Neuron (in vitro differentiated cells): ENCODE measurements around the gene IRAK1.

Experiments
- H2AFZ ChIP-seq: one replicate; pipeline ENCODE4 v1.6.1; 2013; ENCODE audit warnings: low read depth, mild to moderate bottlenecking, inconsistent platforms, low read length, moderate library complexity
- H3K27me3 ChIP-seq: one replicate; pipeline ENCODE4 v1.6.1; 2013; ENCODE audit warnings: low read length; ENCODE audit not compliant: insufficient read depth
- H3K36me3 ChIP-seq: one replicate; pipeline ENCODE4 v1.6.1; 2013; ENCODE audit warnings: low read length; ENCODE audit not compliant: insufficient read depth
- H3K4me1 ChIP-seq: one replicate; pipeline ENCODE4 v1.6.1; 2013; ENCODE audit warnings: low read length; ENCODE audit not compliant: insufficient read depth
- H3K4me3 ChIP-seq: 2 replicates; pipeline ENCODE4 v1.5.1; 2013; ENCODE audit warnings: mild to moderate bottlenecking, low read length, moderate library complexity
- H3K9me3 ChIP-seq: one replicate; pipeline ENCODE4 v1.6.1; 2013; ENCODE audit warnings: low read length

The IRAK1 gene

GRCh38 chrX:154033848-154034247 lies 14.1 kb upstream of the IRAK1 start:
- peaks cover 12% of the 10 kb centered on the region for H3K36me3 ChIP-seq
- no peak overlapping the region for H2AFZ ChIP-seq
- H3K4me3 ChIP-seq, result no peak overlapping the region
- peaks cover 3% of the 10 kb centered on the region for H3K27me3 ChIP-seq
- H3K9me3 ChIP-seq, result no peaks in the 10 kb centered on the region
- H3K4me1 ChIP-seq, result no peaks in the 10 kb centered on the region

GRCh38 chrX:154032653-154033052 lies 13.0 kb upstream of the IRAK1 start:
- H2AFZ ChIP-seq, result no peak overlapping the region
- peaks cover 20% of the 10 kb centered on the region for H3K36me3 ChIP-seq
- H3K9me3 ChIP-seq, result no peaks in the 10 kb centered on the region
- no peaks in the 10 kb centered on the region for H3K4me1 ChIP-seq
- no peak overlapping the region for H3K4me3 ChIP-seq
- H3K27me3 ChIP-seq, result peaks cover 5% of the 10 kb centered on the region

- Histone ChIP-seq H3K27me3 (peaks cover 5% of the 10 kb centered on the region), H3K9me3 (no peaks in the 10 kb centered on the region), H3K36me3 (peaks cover 20% of the 10 kb centered on the region), H3K4me1 (no peaks in the 10 kb centered on the region), H3K4me3 (no peak overlapping the region), H2AFZ (no peak overlapping the region)
Measured at GRCh38 chrX:154032160-154032559, 12.5 kb upstream of the IRAK1 start.

GRCh38 chrX:154030715-154031305 lies 11.1 kb upstream of the IRAK1 start:
- Histone ChIP-seq H3K4me3 (no peak overlapping the region), H3K9me3 (no peaks in the 10 kb centered on the region), H3K27me3 (peaks cover 10% of the 10 kb centered on the region), H3K36me3 (peaks cover 18% of the 10 kb centered on the region), H3K4me1 (no peaks in the 10 kb centered on the region), H2AFZ (no peak overlapping the region)

- no peaks in the 10 kb centered on the region for H3K4me1 ChIP-seq
- H3K27me3 ChIP-seq, result peaks cover 10% of the 10 kb centered on the region
- H3K36me3 ChIP-seq, result peaks cover 18% of the 10 kb centered on the region
- no peaks in the 10 kb centered on the region for H3K9me3 ChIP-seq
- H3K4me3 ChIP-seq, result no peak overlapping the region
- no peak overlapping the region for H2AFZ ChIP-seq
Measured at GRCh38 chrX:154030266-154030665, 10.6 kb upstream of the IRAK1 start.

GRCh38 chrX:154029439-154029838 lies 9.7 kb upstream of the IRAK1 start:
- no peak overlapping the region for H3K4me3 ChIP-seq
- peaks cover 3% of the 10 kb centered on the region for H3K4me1 ChIP-seq
- no peak overlapping the region for H2AFZ ChIP-seq
- H3K9me3 ChIP-seq, result no peaks in the 10 kb centered on the region
- H3K36me3 ChIP-seq, result peaks cover 18% of the 10 kb centered on the region
- peaks cover 10% of the 10 kb centered on the region for H3K27me3 ChIP-seq

- Histone ChIP-seq H3K36me3 (peaks cover 17% of the 10 kb centered on the region), H3K27me3 (peaks cover 12% of the 10 kb centered on the region), H3K9me3 (no peaks in the 10 kb centered on the region), H3K4me3 (no peak overlapping the region), H3K4me1 (peaks cover 3% of the 10 kb centered on the region), H2AFZ (no peak overlapping the region)
Measured at GRCh38 chrX:154028502-154029184, 8.9 kb upstream of the IRAK1 start.

- Histone ChIP-seq H3K9me3 (no peaks in the 10 kb centered on the region), H3K4me1 (peaks cover 9% of the 10 kb centered on the region), H3K36me3 (peaks cover 16% of the 10 kb centered on the region), H3K4me3 (no peak overlapping the region), H3K27me3 (peaks cover 12% of the 10 kb centered on the region), H2AFZ (no peak overlapping the region)
Measured at GRCh38 chrX:154027986-154028385, 8.3 kb upstream of the IRAK1 start.

GRCh38 chrX:154027022-154027402 lies 7.3 kb upstream of the IRAK1 start:
- Histone ChIP-seq H3K27me3 (peaks cover 15% of the 10 kb centered on the region), H2AFZ (no peak overlapping the region), H3K9me3 (no peaks in the 10 kb centered on the region), H3K4me3 (no peak overlapping the region), H3K4me1 (peaks cover 13% of the 10 kb centered on the region), H3K36me3 (peaks cover 16% of the 10 kb centered on the region)

- Histone ChIP-seq H3K36me3 (peaks cover 16% of the 10 kb centered on the region), H3K4me3 (no peak overlapping the region), H3K9me3 (no peaks in the 10 kb centered on the region), H3K4me1 (peaks cover 13% of the 10 kb centered on the region), H3K27me3 (peaks cover 15% of the 10 kb centered on the region), H2AFZ (no peak overlapping the region)
Measured at GRCh38 chrX:154026136-154027021, 6.7 kb upstream of the IRAK1 start.

GRCh38 chrX:154025230-154025629 lies 5.5 kb upstream of the IRAK1 start:
- H3K36me3 ChIP-seq, result peaks cover 14% of the 10 kb centered on the region
- H3K9me3 ChIP-seq, result no peaks in the 10 kb centered on the region
- no peak overlapping the region for H2AFZ ChIP-seq
- H3K4me3 ChIP-seq, result no peak overlapping the region
- peaks cover 15% of the 10 kb centered on the region for H3K27me3 ChIP-seq
- H3K4me1 ChIP-seq, result peaks cover 20% of the 10 kb centered on the region

- peaks cover 20% of the 10 kb centered on the region for H3K4me1 ChIP-seq
Measured at GRCh38 chrX:154024271-154024670, 4.6 kb upstream of the IRAK1 start.

More at GRCh38 chrX:154024271-154024670, 4.6 kb upstream of the IRAK1 start:
- H3K9me3 ChIP-seq, result no peaks in the 10 kb centered on the region
- H3K36me3 ChIP-seq, result peaks cover 11% of the 10 kb centered on the region
- H2AFZ ChIP-seq, result no peak overlapping the region
- H3K27me3 ChIP-seq, result peaks cover 15% of the 10 kb centered on the region
- H3K4me3 ChIP-seq, result no peak overlapping the region
